Measurements from ENCODE around the gene PFKP.

The PFKP gene

GRCh38 chr10:3110782-3111620 is 43.7 kb downstream of the PFKP start:
- TF ChIP-seq CTCF (IDR thresholded peaks at IDR 0.05) = no peak
- no peak for TF ChIP-seq ZFX (IDR thresholded peaks at IDR 0.05; ENCODE audit: borderline replicate concordance)
- no peak overlapping the region for H3K27ac ChIP-seq

GRCh38 chr10:3111621-3112163 is 44.3 kb downstream of the PFKP start:
- H3K27ac ChIP-seq = no peak overlapping the region

GRCh38 chr10:3113343-3113720 is 46.0 kb downstream of the PFKP start:
- H3K27ac ChIP-seq = no peak overlapping the region
- TF ChIP-seq ZFX (IDR thresholded peaks at IDR 0.05; ENCODE audit: borderline replicate concordance) (no peak), CTCF (IDR thresholded peaks at IDR 0.05) (no peak)

More at GRCh38 chr10:3111621-3112163, 44.3 kb downstream of the PFKP start:
- TF ChIP-seq CTCF (IDR thresholded peaks at IDR 0.05) (no peak), ZFX (IDR thresholded peaks at IDR 0.05; ENCODE audit: borderline replicate concordance) (no peak)

- TF ChIP-seq ZFX (IDR thresholded peaks at IDR 0.05; ENCODE audit: borderline replicate concordance) = no peak
- no peak for TF ChIP-seq CTCF (IDR thresholded peaks at IDR 0.05)
Measured at GRCh38 chr10:3115685-3116084, 48.3 kb downstream of the PFKP start.

GRCh38 chr10:3116508-3117100 is 49.3 kb downstream of the PFKP start:
- no peak overlapping the region for H3K27ac ChIP-seq

More at GRCh38 chr10:3115685-3116084, 48.3 kb downstream of the PFKP start:
- no peak overlapping the region for H3K27ac ChIP-seq

GRCh38 chr10:3117486-3117885 is 50.1 kb downstream of the PFKP start:
- no peak overlapping the region for H3K27ac ChIP-seq

More at GRCh38 chr10:3116508-3117100, 49.3 kb downstream of the PFKP start:
- TF ChIP-seq CTCF (IDR thresholded peaks at IDR 0.05) (no peak), ZFX (IDR thresholded peaks at IDR 0.05; ENCODE audit: borderline replicate concordance) (no peak)

More at GRCh38 chr10:3117486-3117885, 50.1 kb downstream of the PFKP start:
- TF ChIP-seq CTCF (IDR thresholded peaks at IDR 0.05) (no peak), ZFX (IDR thresholded peaks at IDR 0.05; ENCODE audit: borderline replicate concordance) (no peak)
